Neural progenitor cell (in vitro differentiated cells): ENCODE data around the gene C1orf21. TPM values are rescaled to one million over a fixed set of nuclear protein-coding genes. Genes with fewer than 3 reads are reported as not detected.

Source experiments
- DNase-seq: peaks from one replicate; pipeline ENCODE4 v3.0.0-alpha.2; 2016; ENCODE audit warnings: low spot score
- H2AFZ ChIP-seq: fragments of 200-600 bp; sonication (generic); replicated peaks from 2 replicates; pipeline ENCODE4 v1.6.1; 2016; ENCODE audit warnings: antibody characterized with exemption
- H3F3A ChIP-seq: fragments of 200-600 bp; sonication (generic); 2 replicates; pipeline ENCODE4 v1.6.1; 2016; ENCODE audit warnings: antibody characterized with exemption, low read depth
- H3K27ac ChIP-seq: fragments of 200-600 bp; sonication (generic); 2 replicates; pipeline ENCODE4 v1.5.1; 2016; ENCODE audit warnings: mild to moderate bottlenecking
- H3K27me3 ChIP-seq: fragments of 200-600 bp; sonication (generic); 2 replicates; pipeline ENCODE4 v1.6.1; 2016; ENCODE audit warnings: mild to moderate bottlenecking, moderate library complexity
- H3K36me3 ChIP-seq: fragments of 200-600 bp; sonication (generic); 2 replicates; pipeline ENCODE4 v1.5.1; 2016
- H3K4me1 ChIP-seq: fragments of 200-600 bp; sonication (generic); 2 replicates; pipeline ENCODE4 v1.6.1; 2016; ENCODE audit warnings: mixed run types
- H3K4me2 ChIP-seq: fragments of 200-600 bp; sonication (generic); 2 replicates; pipeline ENCODE4 v1.6.1; 2016
- H3K4me3 ChIP-seq: fragments of 200-600 bp; sonication (generic); 2 replicates; pipeline ENCODE4 v1.5.1; 2016
- H3K79me2 ChIP-seq: fragments of 200-600 bp; sonication (generic); 2 replicates; pipeline ENCODE4 v1.6.1; 2016; ENCODE audit warnings: low read depth
- H3K9ac ChIP-seq: fragments of 200-600 bp; sonication (generic); 2 replicates; pipeline ENCODE4 v1.6.1; 2016
- H3K9me3 ChIP-seq: fragments of 200-600 bp; sonication (generic); 2 replicates; pipeline ENCODE4 v1.5.1; 2016; ENCODE audit warnings: low read depth
- H4K20me1 ChIP-seq: fragments of 200-600 bp; sonication (generic); 2 replicates; pipeline ENCODE4 v1.6.1; 2016; ENCODE audit warnings: low read depth
- H3K27ac Mint-ChIP-seq: 3 replicates; pipeline ENCODE4 v1.8.0; 2021; ENCODE audit warnings: mixed read lengths
- H3K27me3 Mint-ChIP-seq: 2 replicates; pipeline ENCODE4 v1.8.0; 2022; ENCODE audit warnings: low read depth, mild to moderate bottlenecking, inconsistent platforms, moderate library complexity, mixed read lengths; ENCODE audit not compliant: insufficient read depth
- H3K36me3 Mint-ChIP-seq: 3 replicates; pipeline ENCODE4 v1.8.0; 2021; ENCODE audit warnings: mixed read lengths
- H3K4me1 Mint-ChIP-seq: 3 replicates; pipeline ENCODE4 v1.8.0; 2021; ENCODE audit warnings: mixed read lengths
- H3K4me3 Mint-ChIP-seq: 3 replicates; pipeline ENCODE4 v1.8.0; 2021; ENCODE audit warnings: mild to moderate bottlenecking, moderate library complexity, mixed read lengths
- H3K9me3 Mint-ChIP-seq: 3 replicates; pipeline ENCODE4 v1.8.0; 2020; ENCODE audit warnings: mixed read lengths
- CTCF ChIP-seq: fragments of 200-600 bp; sonication (generic); IDR thresholded peaks from 2 replicates; pipeline ENCODE4 v1.5.1; 2017; ENCODE audit warnings: antibody characterized with exemption, mild to moderate bottlenecking
- EZH2 ChIP-seq: fragments of 200-600 bp; sonication (generic); IDR thresholded peaks from 2 replicates; pipeline ENCODE4 v1.6.1; 2017; ENCODE audit warnings: antibody characterized with exemption, mild to moderate bottlenecking, moderate library complexity
- EZH2phosphoT487 ChIP-seq: fragments of 200-600 bp; sonication (generic); IDR thresholded peaks from 2 replicates; pipeline ENCODE4 v1.6.1; 2017; ENCODE audit warnings: antibody characterized with exemption
- total RNA-seq: library from RNA; depleted of rRNA; stranded (reverse); fragments of >200 nt; gene quantifications from 2 replicates; pipeline ENCODE4 v1.2.3, GENCODE V29; 2015; ENCODE audit warnings: low replicate concordance

The C1orf21 gene
- total RNA-seq, 1 donor from 2014 or later: 117 TPM

DNA sequence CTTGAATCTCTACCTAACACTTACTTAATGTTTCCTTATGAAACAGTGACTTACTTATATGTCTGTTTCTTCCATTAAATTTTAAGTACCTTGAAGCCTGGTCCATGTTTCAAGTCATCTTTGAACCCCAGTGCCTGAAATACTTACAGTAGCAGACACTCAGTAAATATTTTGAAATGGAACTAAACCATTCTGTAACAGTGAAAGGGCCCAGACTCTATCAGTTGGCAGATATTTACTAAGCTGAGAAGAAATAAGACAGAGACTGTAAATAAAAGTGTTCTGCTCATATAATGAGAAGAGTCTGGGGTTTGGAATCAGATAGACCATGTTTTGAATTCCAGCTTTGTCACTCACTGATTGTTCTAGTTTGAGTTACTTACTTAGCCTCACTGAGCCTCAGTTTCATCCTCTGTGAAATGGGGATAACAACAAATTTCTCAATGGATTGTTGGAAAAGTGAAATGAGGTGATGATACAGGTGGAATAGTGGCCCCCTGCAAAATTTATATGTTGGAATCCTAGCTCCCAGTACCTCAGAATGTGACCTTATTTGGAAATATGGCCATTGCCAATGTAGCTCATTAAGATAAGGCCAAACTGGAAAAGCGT is 19.3 kb upstream of the C1orf21 start:
- H3K27me3 Mint-ChIP-seq: peaks cover 6% of the 10 kb centered on the region
- Histone ChIP-seq H3K4me3 (no peak overlapping the region), H3K9ac (no peak overlapping the region), H3K27me3 (no peaks in the 10 kb centered on the region), H3K9me3 (no peaks in the 10 kb centered on the region), H4K20me1 (no peaks in the 10 kb centered on the region), H3K4me1 (no peaks in the 10 kb centered on the region), H2AFZ (no peak overlapping the region), H3F3A (no peaks in the 10 kb centered on the region), H3K79me2 (no peaks in the 10 kb centered on the region), H3K36me3 (no peaks in the 10 kb centered on the region), H3K4me2 (no peak overlapping the region), H3K27ac (no peak overlapping the region)
- no peak for DNase-seq
- no peaks in the 10 kb centered on the region for H3K9me3 Mint-ChIP-seq
- TF ChIP-seq EZH2phosphoT487: no peak
- no peak for TF ChIP-seq CTCF
- TF ChIP-seq EZH2: no peak
- peaks cover 6% of the 10 kb centered on the region for H3K4me1 Mint-ChIP-seq
- H3K36me3 Mint-ChIP-seq: no peaks in the 10 kb centered on the region
- H3K4me3 Mint-ChIP-seq: no peak overlapping the region
- H3K27ac Mint-ChIP-seq: no peak overlapping the region

- peaks cover 6% of the 10 kb centered on the region for H3K27me3 Mint-ChIP-seq
- H3K9me3 ChIP-seq: no peaks in the 10 kb centered on the region
- H3K27ac Mint-ChIP-seq: no peak overlapping the region
- DNase-seq: no peak
- H3K36me3 Mint-ChIP-seq: no peaks in the 10 kb centered on the region
- no peak overlapping the region for H3K4me3 Mint-ChIP-seq
- no peaks in the 10 kb centered on the region for H4K20me1 ChIP-seq
- H3K79me2 ChIP-seq: no peaks in the 10 kb centered on the region
- peaks cover 4% of the 10 kb centered on the region for H3K4me1 ChIP-seq
- H3K4me3 ChIP-seq: no peak overlapping the region
- no peak overlapping the region for H3K27ac ChIP-seq
- H2AFZ ChIP-seq: no peak overlapping the region
- no peaks in the 10 kb centered on the region for H3K27me3 ChIP-seq
- H3K36me3 ChIP-seq: no peaks in the 10 kb centered on the region
- H3K9ac ChIP-seq: no peak overlapping the region
- H3F3A ChIP-seq: no peaks in the 10 kb centered on the region
- TF ChIP-seq EZH2 (no peak), CTCF (no peak), EZH2phosphoT487 (no peak)
- no peak overlapping the region for H3K4me2 ChIP-seq
- H3K4me1 Mint-ChIP-seq: peaks cover 6% of the 10 kb centered on the region
- no peaks in the 10 kb centered on the region for H3K9me3 Mint-ChIP-seq
Measured at GRCh38 chr1:184368354-184368753, 18.5 kb upstream of the C1orf21 start.

DNA sequence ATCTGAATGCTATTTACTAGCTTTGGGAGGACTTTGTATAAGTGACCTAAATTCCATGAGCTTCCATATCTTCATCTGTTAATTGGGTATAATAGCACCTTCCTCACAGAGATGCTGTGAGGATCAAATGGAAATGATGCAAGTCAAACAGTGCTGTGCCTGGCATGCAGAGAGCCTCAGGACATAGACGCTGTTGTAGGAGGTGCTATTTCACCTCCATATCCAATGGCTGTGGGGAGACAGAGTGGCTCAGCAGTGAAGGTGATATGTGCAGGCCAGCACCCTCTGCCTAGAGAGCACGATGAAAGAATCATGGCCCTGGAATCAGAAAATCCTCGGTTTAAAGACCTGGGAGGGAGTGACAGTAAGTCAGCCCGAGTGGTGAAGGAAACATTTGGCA is 16.0 kb upstream of the C1orf21 start:
- Histone ChIP-seq H3K9ac (no peak overlapping the region), H3F3A (no peaks in the 10 kb centered on the region), H3K9me3 (no peaks in the 10 kb centered on the region), H4K20me1 (no peaks in the 10 kb centered on the region), H3K4me3 (no peak overlapping the region), H3K27ac (no peak overlapping the region), H2AFZ (peak overlapping the region; percentile 77), H3K36me3 (no peaks in the 10 kb centered on the region), H3K27me3 (no peaks in the 10 kb centered on the region), H3K4me1 (peaks cover 4% of the 10 kb centered on the region), H3K79me2 (no peaks in the 10 kb centered on the region), H3K4me2 (no peak overlapping the region)
- peaks cover 6% of the 10 kb centered on the region for H3K4me1 Mint-ChIP-seq
- H3K27ac Mint-ChIP-seq: no peak overlapping the region
- no peak overlapping the region for H3K4me3 Mint-ChIP-seq
- H3K9me3 Mint-ChIP-seq: no peaks in the 10 kb centered on the region
- DNase-seq: no peak
- no peaks in the 10 kb centered on the region for H3K36me3 Mint-ChIP-seq
- peaks cover 6% of the 10 kb centered on the region for H3K27me3 Mint-ChIP-seq
- no peak for TF ChIP-seq CTCF
- TF ChIP-seq EZH2phosphoT487: no peak
- TF ChIP-seq EZH2: no peak
